ENCODE measurements around the gene RBMS3.
A peak's percentile ranks its signal among the peaks of the same experiment; 100 is the strongest.

DNA sequence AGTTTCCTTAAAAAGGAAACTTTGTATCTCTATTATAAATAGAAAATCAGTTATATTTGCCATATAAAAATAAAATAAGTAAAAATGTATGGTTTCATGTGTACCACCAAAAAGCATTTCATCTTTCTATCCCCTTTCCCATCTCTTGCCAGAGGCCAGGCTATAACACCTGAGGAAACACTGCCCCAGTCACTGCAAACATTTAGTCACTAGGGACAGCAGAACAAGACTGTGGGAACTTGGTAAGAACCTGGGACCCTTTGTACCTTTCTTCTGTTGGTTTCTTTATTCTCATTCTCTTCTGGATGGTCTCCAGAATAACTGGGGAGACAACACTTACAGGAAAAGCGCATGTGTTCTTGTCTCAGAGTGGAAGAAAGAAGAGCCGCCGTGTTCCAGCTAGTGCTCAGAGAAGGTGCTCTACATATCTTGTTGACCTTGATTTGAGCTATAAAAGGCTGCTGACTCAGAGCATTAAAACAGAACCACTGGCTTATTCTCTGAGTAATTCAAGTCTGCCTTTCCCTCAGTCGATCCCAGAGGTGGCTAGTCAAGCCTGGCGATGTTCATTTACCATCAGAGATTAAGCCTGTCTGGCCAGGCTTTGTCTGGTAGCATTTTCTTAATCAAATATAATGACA is 361.6 kb downstream of the RBMS3 start:
- TF ChIP-seq, protein P1, sequence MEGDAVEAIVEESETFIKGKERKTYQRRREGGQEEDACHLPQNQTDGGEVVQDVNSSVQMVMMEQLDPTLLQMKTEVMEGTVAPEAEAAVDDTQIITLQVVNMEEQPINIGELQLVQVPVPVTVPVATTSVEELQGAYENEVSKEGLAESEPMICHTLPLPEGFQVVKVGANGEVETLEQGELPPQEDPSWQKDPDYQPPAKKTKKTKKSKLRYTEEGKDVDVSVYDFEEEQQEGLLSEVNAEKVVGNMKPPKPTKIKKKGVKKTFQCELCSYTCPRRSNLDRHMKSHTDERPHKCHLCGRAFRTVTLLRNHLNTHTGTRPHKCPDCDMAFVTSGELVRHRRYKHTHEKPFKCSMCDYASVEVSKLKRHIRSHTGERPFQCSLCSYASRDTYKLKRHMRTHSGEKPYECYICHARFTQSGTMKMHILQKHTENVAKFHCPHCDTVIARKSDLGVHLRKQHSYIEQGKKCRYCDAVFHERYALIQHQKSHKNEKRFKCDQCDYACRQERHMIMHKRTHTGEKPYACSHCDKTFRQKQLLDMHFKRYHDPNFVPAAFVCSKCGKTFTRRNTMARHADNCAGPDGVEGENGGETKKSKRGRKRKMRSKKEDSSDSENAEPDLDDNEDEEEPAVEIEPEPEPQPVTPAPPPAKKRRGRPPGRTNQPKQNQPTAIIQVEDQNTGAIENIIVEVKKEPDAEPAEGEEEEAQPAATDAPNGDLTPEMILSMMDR (IDR thresholded peaks at IDR 0.05) = no peak
- TF ChIP-seq POLR2AphosphoS5 (IDR thresholded peaks at IDR 0.05) = peak in 1 of 3 donors; percentile 32
